ENCODE results near the gene MIB2. TPM values are rescaled to one million over a fixed set of nuclear protein-coding genes. Genes with fewer than 3 reads are reported as not detected.

Gene MIB2
- total and polyA plus RNA-seq, 2 donors (not counting 1 experiment from before 2014, with no cell fraction given): 7.1 to 74.3 TPM

GRCh38 chr1:1616045-1616790 is 918 bp downstream of the MIB2 start:
- Histone ChIP-seq H3K36me3 (ENCODE audit: control insufficient read depth, insufficient read depth, low read length) (peaks cover 4% of the 10 kb centered on the region), H3K27me3 (ENCODE audit: control insufficient read depth, insufficient read depth, low read length) (no peaks in the 10 kb centered on the region), H3K9me3 (ENCODE audit: control insufficient read depth, insufficient read depth, low read depth, low read length) (no peaks in the 10 kb centered on the region), H2AFZ (ENCODE audit: low read length) (peak overlapping the region; percentile 55), H3K27ac (ENCODE audit: insufficient read depth, low read length) (peak overlapping the region; percentile 100), H3K4me1 (ENCODE audit: control insufficient read depth, extremely low read depth, insufficient read depth, low read length) (peaks cover 10% of the 10 kb centered on the region), H4K20me1 (ENCODE audit: control insufficient read depth, extremely low read depth, insufficient read depth, low read length) (no peaks in the 10 kb centered on the region), H3K4me2 (ENCODE audit: extremely low read depth, insufficient read depth, low read length) (peak overlapping the region; percentile 88), H3K9ac (ENCODE audit: insufficient read depth, low read length) (peak overlapping the region; percentile 100), H3K4me3 (replicated peaks in 1 of 4; ENCODE audit: control extremely low read depth in 1 of 4, insufficient read depth in 1 of 4, low read depth in 3 of 4, low read length in 4 of 4) (peak overlapping the region; percentile 58 to 98 (median 87)), H3K79me2 (ENCODE audit: control insufficient read depth, insufficient read depth, low read length) (peaks cover 20% of the 10 kb centered on the region)
- TF ChIP-seq CTCF (conservative IDR thresholded peaks at IDR 0.05 in 1 of 2, IDR thresholded peaks at IDR 0.05 in 1 of 2; ENCODE audit: low read depth in 1 of 2, low read length in 2 of 2): no peak
- TF ChIP-seq EZH2 (IDR thresholded peaks at IDR 0.05; ENCODE audit: low read length, missing control alignments): no peak
- DNase-seq (ENCODE audit: low read depth in 2 of 2): peak in 1 of 2 donors; percentile 37

- H3K36me3 ChIP-seq (ENCODE audit: control insufficient read depth, insufficient read depth, low read length): peaks cover 4% of the 10 kb centered on the region
- no peak for DNase-seq (ENCODE audit: low read depth in 2 of 2)
- peak overlapping the region; percentile 58 to 98 (median 87) for H3K4me3 ChIP-seq (replicated peaks in 1 of 4; ENCODE audit: control extremely low read depth in 1 of 4, insufficient read depth in 1 of 4, low read depth in 3 of 4, low read length in 4 of 4)
- H4K20me1 ChIP-seq (ENCODE audit: control insufficient read depth, extremely low read depth, insufficient read depth, low read length): no peaks in the 10 kb centered on the region
- H3K9me3 ChIP-seq (ENCODE audit: control insufficient read depth, insufficient read depth, low read depth, low read length): no peaks in the 10 kb centered on the region
- H3K79me2 ChIP-seq (ENCODE audit: control insufficient read depth, insufficient read depth, low read length): peaks cover 20% of the 10 kb centered on the region
- no peak for TF ChIP-seq EZH2 (IDR thresholded peaks at IDR 0.05; ENCODE audit: low read length, missing control alignments)
- no peak for TF ChIP-seq CTCF (conservative IDR thresholded peaks at IDR 0.05 in 1 of 2, IDR thresholded peaks at IDR 0.05 in 1 of 2; ENCODE audit: low read depth in 1 of 2, low read length in 2 of 2)
- H3K27me3 ChIP-seq (ENCODE audit: control insufficient read depth, insufficient read depth, low read length): no peaks in the 10 kb centered on the region
- H2AFZ ChIP-seq (ENCODE audit: low read length): no peak overlapping the region
- H3K4me1 ChIP-seq (ENCODE audit: control insufficient read depth, extremely low read depth, insufficient read depth, low read length): peaks cover 10% of the 10 kb centered on the region
- H3K4me2 ChIP-seq (ENCODE audit: extremely low read depth, insufficient read depth, low read length): peak overlapping the region; percentile 88
- no peak overlapping the region for H3K27ac ChIP-seq (ENCODE audit: insufficient read depth, low read length)
- H3K9ac ChIP-seq (ENCODE audit: insufficient read depth, low read length): no peak overlapping the region
Observed at GRCh38 chr1:1616838-1617237, 1.5 kb downstream of the MIB2 start.

- no peaks in the 10 kb centered on the region for H3K27me3 ChIP-seq (ENCODE audit: control insufficient read depth, insufficient read depth, low read length)
- H3K9me3 ChIP-seq (ENCODE audit: control insufficient read depth, insufficient read depth, low read depth, low read length): no peaks in the 10 kb centered on the region
- peak overlapping the region; percentile 25 for H3K4me2 ChIP-seq (ENCODE audit: extremely low read depth, insufficient read depth, low read length)
- no peak overlapping the region for H3K27ac ChIP-seq (ENCODE audit: insufficient read depth, low read length)
- no peak overlapping the region for H3K9ac ChIP-seq (ENCODE audit: insufficient read depth, low read length)
- H4K20me1 ChIP-seq (ENCODE audit: control insufficient read depth, extremely low read depth, insufficient read depth, low read length): no peaks in the 10 kb centered on the region
- H3K36me3 ChIP-seq (ENCODE audit: control insufficient read depth, insufficient read depth, low read length): peaks cover 4% of the 10 kb centered on the region
- no peak for TF ChIP-seq CTCF (conservative IDR thresholded peaks at IDR 0.05 in 1 of 2, IDR thresholded peaks at IDR 0.05 in 1 of 2; ENCODE audit: low read depth in 1 of 2, low read length in 2 of 2)
- TF ChIP-seq EZH2 (IDR thresholded peaks at IDR 0.05; ENCODE audit: low read length, missing control alignments): no peak
- peaks cover 10% of the 10 kb centered on the region for H3K4me1 ChIP-seq (ENCODE audit: control insufficient read depth, extremely low read depth, insufficient read depth, low read length)
- H2AFZ ChIP-seq (ENCODE audit: low read length): no peak overlapping the region
- peaks cover 20% of the 10 kb centered on the region for H3K79me2 ChIP-seq (ENCODE audit: control insufficient read depth, insufficient read depth, low read length)
- no peak for DNase-seq (ENCODE audit: low read depth in 2 of 2)
- no peak overlapping the region for H3K4me3 ChIP-seq (replicated peaks in 1 of 4; ENCODE audit: control extremely low read depth in 1 of 4, insufficient read depth in 1 of 4, low read depth in 3 of 4, low read length in 4 of 4)
Observed at GRCh38 chr1:1617516-1617915, 2.2 kb downstream of the MIB2 start.
